Thoracic aorta (tissue), 2 donors: ENCODE data around the gene BTN3A1. TPM values are rescaled to one million over a fixed set of nuclear protein-coding genes. Genes with fewer than 3 reads are reported as not detected.
"Not testable (repeated sequence)": the region's sequence is repeated elsewhere in the genome, so short reads cannot be mapped to it uniquely, and the experiment has no call there.

ENCODE experiments used
- ATAC-seq: fragments of 150-250 bp; one replicate; pipeline ENCODE4 v1.8.0; 2017; ENCODE audit warnings: low read depth; ENCODE audit not compliant: insufficient number of reproducible peaks, low FRiP score
- DNase-seq: peaks from one replicate; pipeline ENCODE4 v3.0.0-alpha.2; 2020; ENCODE audit warnings: low spot score
- H3K27ac ChIP-seq, 2 donors: fragments of 200-600 bp; sonication (generic); 1 replicate in 1 of 2; 2 replicates in 1 of 2; pipeline ENCODE4 v1.5.1; 2016; ENCODE audit warnings: mild to moderate bottlenecking in 2 of 2, moderate library complexity in 2 of 2
- H3K27me3 ChIP-seq: fragments of 200-600 bp; sonication (generic); replicated peaks from 2 replicates; pipeline ENCODE4 v1.6.0; 2016; ENCODE audit warnings: mild to moderate bottlenecking; ENCODE audit not compliant: insufficient read depth
- H3K36me3 ChIP-seq: fragments of 200-600 bp; sonication (generic); one replicate; pipeline ENCODE4 v1.5.1; 2016
- H3K4me1 ChIP-seq, 2 donors: fragments of 200-600 bp; sonication (generic); 1 replicate in 1 of 2; 2 replicates in 1 of 2; pipeline versions ENCODE4 v1.5.1 to v1.6.0; 2016; ENCODE audit warnings: low read depth in 2 of 2, mild to moderate bottlenecking in 1 of 2; ENCODE audit not compliant: control insufficient read depth in 1 of 2
- H3K4me3 ChIP-seq: fragments of 200-600 bp; sonication (generic); 2 replicates; pipeline ENCODE4 v1.5.1; 2016; ENCODE audit warnings: mild to moderate bottlenecking
- H3K9me3 ChIP-seq: fragments of 200-600 bp; sonication (generic); 2 replicates; pipeline ENCODE4 v1.5.1; 2016
- CTCF ChIP-seq: fragments of 200-600 bp; sonication (generic); IDR thresholded peaks from one replicate; pipeline ENCODE4 v1.5.1; 2019; ENCODE audit warnings: antibody characterized with exemption
- total RNA-seq, 2 donors: library from RNA; depleted of rRNA; stranded (reverse); fragments of >200 nt; gene quantifications; one replicate each; pipeline versions ENCODE4 v1.1.0 to v1.2.3, GENCODE V29; 2016

BTN3A1 gene
- total RNA-seq, 2 donors from 2014 or later = 11.9 to 13.5 TPM

GRCh38 chr6:26372308-26373144, 29.5 kb upstream of the BTN3A1 start:
- Histone ChIP-seq H3K36me3 (peaks cover 3% of the 10 kb centered on the region), H3K27me3 (no peaks in the 10 kb centered on the region)

GRCh38 chr6:26375270-26375669, 26.8 kb upstream of the BTN3A1 start:
- H3K4me3 ChIP-seq = no peak overlapping the region
- DNase-seq (no peak), ATAC-seq (no peak)
- no peaks in the 10 kb centered on the region for H3K4me1 ChIP-seq
- no peaks in the 10 kb centered on the region for H3K9me3 ChIP-seq
- no peak for TF ChIP-seq CTCF
- no peak overlapping the region for H3K27ac ChIP-seq
- no peaks in the 10 kb centered on the region for H3K27me3 ChIP-seq
- peaks cover 3% of the 10 kb centered on the region for H3K36me3 ChIP-seq

More at GRCh38 chr6:26372308-26373144, 29.5 kb upstream of the BTN3A1 start:
- Histone ChIP-seq H3K9me3 (no peaks in the 10 kb centered on the region), H3K27ac (no peak overlapping the region), H3K4me3 (no peak overlapping the region), H3K4me1 (no peaks in the 10 kb centered on the region)
- ATAC-seq (no peak), DNase-seq (no peak)
- no peak for TF ChIP-seq CTCF

GRCh38 chr6:26377719-26378118, 24.4 kb upstream of the BTN3A1 start:
- H3K9me3 ChIP-seq = no peaks in the 10 kb centered on the region
- H3K4me3 ChIP-seq = no peak overlapping the region
- no peaks in the 10 kb centered on the region for H3K27me3 ChIP-seq
- no peak overlapping the region for H3K27ac ChIP-seq
- peaks cover 3% of the 10 kb centered on the region for H3K36me3 ChIP-seq
- TF ChIP-seq CTCF = no peak
- no peak for DNase-seq
- H3K4me1 ChIP-seq = no peaks in the 10 kb centered on the region
- no peak for ATAC-seq

- not testable (repeated sequence) for H3K4me1 ChIP-seq, H3K27me3 ChIP-seq, H3K27ac ChIP-seq, ATAC-seq, H3K4me3 ChIP-seq, H3K9me3 ChIP-seq, DNase-seq, H3K36me3 ChIP-seq
Measured at GRCh38 chr6:26378143-26378542, 23.9 kb upstream of the BTN3A1 start.

GRCh38 chr6:26379292-26379691, 22.8 kb upstream of the BTN3A1 start:
- no peak for DNase-seq
- TF ChIP-seq CTCF = no peak
- ATAC-seq = no peak

More at GRCh38 chr6:26379292-26379691, 22.8 kb upstream of the BTN3A1 start:
- Histone ChIP-seq H3K36me3 (peaks cover 1% of the 10 kb centered on the region), H3K9me3 (no peaks in the 10 kb centered on the region), H3K27ac (no peak overlapping the region), H3K4me1 (peaks cover 0 to 5% of the 10 kb centered on the region in 2 donors), H3K4me3 (no peak overlapping the region), H3K27me3 (no peaks in the 10 kb centered on the region)
